GM21723 (cell line): ENCODE measurements around the gene CARS1.

Experiments used
- ATAC-seq: cut with Tn5 transposase; IDR thresholded peaks from one replicate; pipeline ENCODE4 v1.9.1; 2021; ENCODE audit warnings: mild to moderate bottlenecking, moderate library complexity; ENCODE audit not compliant: unreplicated experiment

Gene CARS1

DNA sequence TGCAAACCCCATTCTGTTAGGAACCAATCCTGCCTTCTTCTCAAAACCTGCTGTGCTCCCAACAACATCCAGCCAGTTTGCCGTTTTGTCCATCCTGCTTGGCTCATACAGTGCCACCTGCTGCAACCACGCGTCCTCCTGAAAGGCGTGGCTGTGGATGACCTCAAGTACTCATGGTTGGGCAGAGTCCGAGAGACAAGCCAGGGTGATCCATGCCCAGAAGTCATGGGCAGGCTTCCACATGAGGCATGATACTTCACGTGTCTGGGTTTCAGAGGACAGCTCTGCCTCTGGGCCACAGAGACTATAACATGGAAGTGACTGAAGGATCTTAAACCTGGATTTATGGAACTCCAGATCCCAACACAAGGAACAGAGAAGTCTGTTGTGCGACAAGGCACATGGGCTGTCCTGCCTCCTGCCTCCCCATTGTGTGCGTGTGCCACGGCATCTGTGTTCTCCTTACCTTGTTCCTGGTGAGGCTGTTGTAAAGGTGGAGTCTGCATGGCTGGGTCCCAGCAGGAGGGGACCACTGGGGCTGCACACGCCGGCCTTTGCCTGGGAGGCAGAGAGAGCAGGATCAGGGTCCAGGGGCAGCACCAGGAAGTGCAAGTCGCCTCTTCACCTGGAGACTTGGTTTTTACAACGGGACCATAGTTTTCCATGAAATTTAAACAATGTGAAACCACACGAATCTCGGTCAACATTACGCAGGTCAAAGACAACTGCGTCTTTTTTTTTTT lies 15.4 kb downstream of the CARS1 start:
- ATAC-seq = no peak

DNA sequence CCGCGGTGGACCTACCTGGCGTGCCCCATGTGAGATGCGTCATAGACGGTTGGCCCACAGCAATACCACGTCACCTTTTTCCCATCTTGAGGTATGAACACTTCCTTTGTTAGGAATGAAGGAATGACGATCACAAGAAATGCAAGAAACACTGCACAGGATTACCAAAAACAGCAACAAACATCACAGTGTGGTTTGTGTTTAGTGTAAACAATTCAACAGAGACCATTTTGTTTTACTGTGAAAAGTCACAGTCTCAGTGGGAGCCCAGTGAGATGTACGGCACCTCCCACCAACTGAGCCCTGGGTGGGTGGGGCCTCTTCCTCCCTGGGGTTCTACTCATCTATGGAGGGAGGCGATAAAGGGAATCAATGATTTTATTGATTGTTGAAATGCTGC lies 16.3 kb downstream of the CARS1 start:
- ATAC-seq = no peak

DNA sequence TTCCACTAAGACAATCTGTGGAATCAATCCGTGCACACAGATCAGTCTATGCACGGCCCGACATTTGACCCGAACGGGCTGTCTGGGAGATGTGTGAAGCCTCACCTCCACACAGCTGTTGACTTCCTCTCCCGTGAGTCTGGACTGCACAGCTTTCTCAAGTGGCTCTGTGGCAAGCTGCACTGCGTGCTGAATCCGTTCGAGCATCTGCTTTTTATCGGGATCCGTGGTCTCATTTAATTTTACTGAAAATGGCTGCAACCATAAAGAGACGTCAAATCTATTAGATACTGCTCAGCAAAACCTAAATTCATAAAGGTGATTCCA lies 19.3 kb downstream of the CARS1 start:
- no peak for ATAC-seq

DNA sequence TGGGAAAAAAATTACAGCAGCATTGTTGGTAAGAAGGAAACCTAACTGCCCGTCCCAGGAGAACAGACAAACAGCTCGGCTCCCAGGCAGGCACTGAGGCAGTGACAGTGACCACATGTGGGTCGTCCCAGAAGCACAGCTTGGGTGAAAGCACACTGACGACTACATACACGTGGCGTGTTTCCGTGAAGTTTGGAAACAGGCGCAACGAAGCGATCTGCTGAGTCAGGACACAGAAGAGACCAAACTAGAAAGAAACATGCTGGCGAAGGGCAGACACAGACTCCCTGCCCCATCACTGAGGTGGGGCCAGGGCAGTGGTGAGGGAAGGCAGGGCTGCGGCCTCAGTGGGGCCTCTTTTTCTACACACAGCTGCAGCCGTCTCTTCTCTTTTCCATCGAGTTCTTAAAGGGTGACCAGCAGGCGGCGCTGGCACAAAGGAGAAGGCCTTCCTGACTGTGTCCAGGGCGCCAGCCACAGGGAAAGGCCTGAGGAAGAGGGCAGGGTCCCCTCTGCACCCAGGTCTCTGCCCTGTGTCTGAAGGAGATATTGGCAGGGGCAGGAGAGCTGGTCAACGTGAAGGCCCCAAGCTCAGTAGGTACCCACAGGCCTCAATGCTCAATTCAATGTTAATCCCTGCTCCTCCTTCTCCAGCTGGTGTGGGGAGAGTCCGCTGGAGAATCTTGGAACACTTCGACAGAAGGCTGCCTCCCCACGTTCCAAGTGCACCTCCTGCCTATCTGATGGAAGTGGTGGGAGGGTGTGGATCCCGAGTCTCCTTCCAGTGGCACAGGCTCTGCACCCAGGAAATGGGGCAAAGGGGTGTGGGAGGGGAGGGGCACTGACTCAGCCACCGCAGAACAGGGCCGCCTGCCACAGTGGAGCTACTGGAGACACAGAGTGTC lies 19.9 kb downstream of the CARS1 start:
- ATAC-seq = no peak

DNA sequence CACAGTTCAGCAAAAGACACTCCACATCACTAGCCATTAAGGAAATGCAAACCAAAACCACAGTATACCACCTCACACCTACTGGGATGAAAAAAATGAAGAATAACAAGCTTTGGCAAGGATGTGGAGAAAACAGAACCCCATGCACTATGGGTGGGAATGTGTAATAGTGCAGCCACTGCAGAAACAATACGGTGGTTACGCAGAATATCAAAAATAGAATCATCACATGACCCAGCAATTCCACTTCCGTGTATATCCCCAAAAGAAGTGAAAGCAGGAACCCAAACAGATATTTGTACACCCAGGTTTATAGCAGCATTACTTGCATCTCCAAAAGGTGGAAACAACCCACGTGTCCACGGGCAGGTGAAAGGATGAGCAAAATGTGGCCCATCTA lies 20.8 kb downstream of the CARS1 start:
- no peak for ATAC-seq

DNA sequence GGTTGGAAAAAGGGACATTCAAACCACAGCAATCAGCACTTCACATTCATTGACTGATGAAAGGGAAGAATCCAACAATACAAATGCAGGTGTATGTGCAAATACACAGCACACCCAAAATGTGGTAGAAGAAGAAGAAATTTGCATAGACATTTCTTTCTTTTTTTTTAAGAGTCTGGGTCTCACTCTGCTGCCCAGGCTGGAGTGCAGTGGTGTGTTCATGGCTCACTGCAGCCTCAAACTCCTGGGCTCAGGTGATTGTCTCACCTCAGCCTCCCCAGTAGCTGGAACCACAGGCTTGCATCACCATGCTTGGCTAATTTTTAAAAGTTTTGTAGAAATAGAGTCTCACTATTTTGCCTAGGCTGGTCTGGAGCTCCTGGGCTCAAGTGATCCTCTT lies 21.9 kb downstream of the CARS1 start:
- no peak for ATAC-seq

DNA sequence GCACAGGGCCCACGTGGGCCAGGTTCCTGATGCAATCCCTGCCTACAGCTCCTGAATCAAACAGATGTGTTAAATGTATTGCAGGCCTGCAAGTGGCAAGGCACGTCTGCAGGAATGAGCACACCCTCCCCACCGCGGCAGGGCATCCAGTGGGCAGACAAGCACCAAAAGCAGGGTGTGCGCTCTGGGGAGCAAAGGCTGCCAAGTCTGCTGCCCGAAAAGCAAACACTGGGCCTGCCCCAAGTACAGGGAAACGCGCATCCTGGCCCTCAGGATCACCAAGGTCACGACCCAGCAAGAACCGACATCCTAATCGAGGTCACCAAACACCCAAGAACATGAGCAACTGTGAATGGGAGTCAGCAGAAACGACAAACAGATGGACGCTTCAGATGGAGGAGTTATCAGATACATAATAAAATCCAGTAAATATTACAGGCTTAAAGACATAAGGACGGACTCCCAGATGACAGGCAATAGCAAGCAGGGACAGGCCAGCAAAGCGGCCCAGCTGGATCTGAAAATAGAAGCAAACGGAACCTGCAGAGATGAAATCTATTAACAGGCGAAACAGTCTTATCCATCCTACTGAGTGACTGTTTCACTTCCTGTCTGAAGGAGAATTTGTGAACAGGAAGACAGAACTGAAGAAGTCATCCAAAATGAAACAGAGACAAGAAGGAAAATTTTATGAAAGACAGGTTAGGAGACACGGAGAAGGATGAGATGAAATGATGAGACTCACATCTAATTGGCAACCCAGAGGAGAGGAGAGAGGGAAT lies 26.7 kb downstream of the CARS1 start:
- no peak for ATAC-seq

DNA sequence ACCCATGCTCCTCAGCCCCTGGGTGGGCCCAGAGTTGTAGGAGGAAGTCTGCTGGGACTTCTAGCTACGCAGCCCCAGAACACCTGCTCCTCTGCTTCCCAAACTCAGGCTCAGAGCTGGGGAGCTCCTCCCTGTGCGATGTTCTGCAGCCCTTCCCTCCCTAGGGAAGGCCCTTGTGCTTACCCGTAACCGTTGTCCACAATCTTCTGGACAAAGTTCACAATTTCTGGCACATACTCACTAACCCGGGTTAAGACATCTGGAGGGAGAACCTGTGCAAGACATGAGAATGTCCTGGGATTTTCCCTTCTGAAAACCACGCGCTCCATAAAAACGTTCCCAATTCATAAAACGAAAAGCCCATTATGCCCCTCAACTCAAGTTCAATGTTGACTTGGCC lies 28.4 kb downstream of the CARS1 start:
- no peak for ATAC-seq

DNA sequence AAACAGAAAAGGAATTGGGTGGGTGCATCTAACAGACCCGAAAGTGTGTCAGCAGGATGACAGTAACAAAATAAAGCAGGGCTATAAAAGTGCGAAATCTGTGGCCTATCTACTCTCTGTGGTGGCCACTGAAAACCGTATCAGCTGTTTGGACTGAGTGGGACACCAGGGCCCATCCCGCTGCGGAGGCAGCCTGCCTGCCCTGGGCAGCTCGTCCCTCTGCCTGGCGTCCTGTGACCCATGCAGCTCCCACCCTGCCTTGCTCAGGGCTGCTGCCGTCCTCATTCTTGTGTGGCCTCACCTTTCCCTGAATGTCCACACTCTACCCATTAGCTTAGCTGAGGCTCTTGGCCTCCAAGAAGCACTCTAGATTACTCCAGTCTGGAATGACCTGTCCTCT lies 30.4 kb downstream of the CARS1 start:
- no peak for ATAC-seq

DNA sequence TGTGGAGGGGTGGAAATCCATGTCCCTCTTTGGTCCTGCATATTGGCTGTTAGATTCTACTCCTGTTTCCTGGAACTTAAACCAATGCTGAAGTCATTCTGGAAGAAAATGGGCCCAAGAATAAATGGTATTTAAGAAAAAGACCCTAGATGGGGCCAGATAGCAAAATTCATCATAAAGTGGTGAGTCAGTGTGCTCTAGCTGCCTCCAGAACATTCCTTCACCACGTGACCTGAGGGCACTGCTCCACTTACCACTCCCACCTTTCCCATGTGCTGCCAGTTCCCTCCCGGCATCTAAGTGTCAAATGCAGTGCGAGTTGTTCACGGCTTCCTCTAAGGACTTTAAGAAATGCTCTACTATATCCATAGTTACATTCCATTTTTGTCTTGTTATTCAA lies 34.2 kb downstream of the CARS1 start:
- no peak for ATAC-seq

DNA sequence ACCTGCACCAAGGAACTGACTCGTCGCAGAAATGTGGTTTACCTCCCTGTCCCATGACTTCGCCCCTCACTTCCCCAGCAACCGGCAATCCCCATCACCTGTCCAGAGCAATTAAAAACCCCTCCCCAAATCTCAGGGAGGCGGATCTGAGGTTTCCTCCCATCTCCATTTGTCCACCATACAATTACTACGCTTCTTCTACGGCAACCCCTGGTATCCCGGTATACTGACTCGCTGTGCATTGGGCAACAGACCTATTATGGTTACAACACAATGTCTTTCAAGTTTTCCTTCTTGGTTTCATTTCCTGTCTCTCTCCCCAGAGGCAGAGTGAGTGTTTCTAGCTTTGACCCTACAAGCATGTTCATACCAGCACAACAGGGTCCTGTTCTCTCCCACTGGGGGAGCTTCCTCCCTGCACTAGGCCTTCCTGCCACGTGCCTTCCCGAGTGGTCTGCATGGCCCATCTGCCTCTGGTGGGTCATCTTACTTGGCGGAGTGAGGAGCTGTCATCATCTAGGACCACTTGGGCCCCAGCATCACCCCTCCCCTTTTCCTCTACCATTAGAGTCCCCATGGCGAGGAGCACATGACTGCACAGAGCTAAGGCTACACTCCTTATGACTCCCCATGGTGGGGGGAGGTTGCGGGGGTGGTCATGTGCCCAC lies 34.8 kb downstream of the CARS1 start:
- peak; percentile 67 for ATAC-seq

DNA sequence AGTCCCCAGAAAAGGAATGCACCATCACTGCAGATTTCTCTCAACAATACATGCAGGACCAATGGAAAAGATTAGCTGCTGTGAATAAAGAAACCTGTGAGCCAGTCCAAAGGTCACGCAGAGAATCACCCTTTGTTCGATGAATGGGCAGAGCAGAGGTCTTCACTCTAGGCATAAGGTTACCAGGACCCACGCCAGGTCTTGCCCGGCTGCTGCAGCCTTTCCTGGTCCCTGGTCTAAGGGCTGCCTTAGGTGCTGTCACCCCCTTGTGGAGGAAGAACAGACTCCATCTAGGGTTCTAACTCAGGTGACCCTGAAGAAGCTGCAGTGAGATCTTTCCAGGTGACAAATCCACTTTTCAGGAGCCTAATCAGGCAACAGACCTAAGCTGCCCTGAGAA lies 36.1 kb downstream of the CARS1 start:
- no peak for ATAC-seq

DNA sequence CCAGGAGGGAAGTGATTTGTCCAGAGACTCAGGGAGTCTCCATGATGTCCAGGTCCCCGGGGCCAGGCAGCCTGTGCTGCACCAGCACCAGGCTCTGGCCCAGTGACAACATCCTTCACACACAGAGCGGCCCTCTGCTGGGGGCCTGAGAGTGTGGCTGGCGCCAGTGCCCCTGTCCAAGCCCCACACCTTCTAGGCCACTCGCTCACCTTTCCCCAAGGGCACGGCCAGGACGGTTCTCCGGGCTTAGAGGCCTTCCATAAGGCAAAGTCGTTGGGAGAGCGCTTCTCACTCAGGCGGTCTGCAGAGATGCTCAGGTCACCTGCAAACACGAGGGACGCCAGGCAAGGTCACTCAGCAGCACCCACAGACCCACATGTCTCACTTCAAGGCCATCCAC lies 37.2 kb downstream of the CARS1 start:
- no peak for ATAC-seq

DNA sequence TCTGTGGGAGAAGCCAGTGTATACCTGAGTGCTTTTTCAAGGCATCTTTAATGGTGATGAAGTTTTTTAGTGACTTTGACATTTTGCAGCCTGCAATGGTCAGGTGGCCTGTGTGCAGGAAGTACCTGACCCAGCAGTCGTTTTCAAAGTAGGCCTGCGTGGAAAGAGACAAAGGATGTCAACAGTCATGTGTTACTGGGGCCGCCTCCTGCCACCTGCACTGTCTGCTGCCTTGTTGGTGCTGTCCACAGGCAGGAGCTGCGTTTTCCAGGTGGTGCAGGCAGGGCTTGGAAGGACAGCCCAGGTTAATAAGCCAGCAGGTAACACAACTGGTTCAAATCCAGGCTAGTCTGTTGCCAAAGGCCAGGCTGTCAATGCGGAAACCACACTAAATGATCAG lies 38.6 kb downstream of the CARS1 start:
- no peak for ATAC-seq

DNA sequence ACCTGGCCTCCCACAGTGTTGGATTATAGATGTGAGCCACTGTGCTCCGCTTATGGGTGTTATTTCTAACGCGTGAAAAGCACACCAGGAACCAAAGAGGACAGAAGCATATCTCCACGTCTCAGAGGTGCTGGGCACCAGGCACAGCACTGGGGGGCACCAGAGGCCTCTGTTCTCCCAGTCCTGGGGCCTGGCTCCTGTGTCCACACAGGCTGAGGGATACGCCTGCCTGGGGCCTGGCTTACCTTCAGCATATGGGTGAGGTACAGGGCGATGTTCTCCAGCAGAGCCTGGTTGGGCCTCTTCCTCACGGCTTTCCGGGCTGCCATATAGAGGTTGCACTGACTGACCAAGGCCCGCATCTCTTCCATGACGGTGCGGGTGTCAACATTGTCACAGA lies 40.4 kb downstream of the CARS1 start:
- ATAC-seq = no peak

DNA sequence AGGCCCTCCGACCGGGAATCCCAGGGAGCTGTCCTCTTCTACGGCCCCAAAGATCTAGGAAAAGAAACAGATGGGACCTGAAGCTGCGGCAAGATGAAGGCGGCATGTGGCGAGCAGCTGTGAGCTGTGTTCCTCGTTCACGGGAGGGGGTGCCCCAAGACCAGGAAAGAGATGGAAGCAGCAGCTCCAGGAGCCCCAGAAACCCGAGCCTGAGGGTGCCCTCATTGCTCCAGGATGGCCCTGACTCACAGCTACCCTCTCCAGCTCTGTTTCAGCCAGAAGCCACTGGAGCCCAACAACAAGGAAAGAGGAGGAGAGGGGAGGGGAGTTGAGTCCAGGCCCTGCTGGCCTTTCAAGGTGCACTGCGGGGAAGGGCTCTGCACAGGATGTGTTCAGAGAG lies 41.4 kb downstream of the CARS1 start:
- no peak for ATAC-seq

DNA sequence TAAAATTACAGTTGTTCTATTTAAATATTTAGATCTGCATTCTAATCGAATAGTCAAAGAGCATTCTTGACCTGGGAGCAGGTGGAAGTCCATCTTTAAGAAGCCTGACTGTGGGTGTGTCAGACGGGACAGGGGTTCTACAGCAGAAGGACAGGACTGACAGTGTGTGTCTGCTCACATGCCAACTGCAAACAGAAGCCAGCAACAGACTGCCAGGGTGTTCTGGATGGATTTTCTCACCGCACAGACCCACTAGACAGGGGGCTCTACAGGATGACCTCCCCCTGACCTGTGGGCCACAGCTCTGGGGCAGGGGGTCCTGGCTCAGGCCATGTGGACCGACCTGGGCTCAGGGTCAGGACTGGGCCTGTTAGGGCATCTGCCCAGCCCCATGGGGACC lies 42.3 kb downstream of the CARS1 start:
- ATAC-seq = no peak

DNA sequence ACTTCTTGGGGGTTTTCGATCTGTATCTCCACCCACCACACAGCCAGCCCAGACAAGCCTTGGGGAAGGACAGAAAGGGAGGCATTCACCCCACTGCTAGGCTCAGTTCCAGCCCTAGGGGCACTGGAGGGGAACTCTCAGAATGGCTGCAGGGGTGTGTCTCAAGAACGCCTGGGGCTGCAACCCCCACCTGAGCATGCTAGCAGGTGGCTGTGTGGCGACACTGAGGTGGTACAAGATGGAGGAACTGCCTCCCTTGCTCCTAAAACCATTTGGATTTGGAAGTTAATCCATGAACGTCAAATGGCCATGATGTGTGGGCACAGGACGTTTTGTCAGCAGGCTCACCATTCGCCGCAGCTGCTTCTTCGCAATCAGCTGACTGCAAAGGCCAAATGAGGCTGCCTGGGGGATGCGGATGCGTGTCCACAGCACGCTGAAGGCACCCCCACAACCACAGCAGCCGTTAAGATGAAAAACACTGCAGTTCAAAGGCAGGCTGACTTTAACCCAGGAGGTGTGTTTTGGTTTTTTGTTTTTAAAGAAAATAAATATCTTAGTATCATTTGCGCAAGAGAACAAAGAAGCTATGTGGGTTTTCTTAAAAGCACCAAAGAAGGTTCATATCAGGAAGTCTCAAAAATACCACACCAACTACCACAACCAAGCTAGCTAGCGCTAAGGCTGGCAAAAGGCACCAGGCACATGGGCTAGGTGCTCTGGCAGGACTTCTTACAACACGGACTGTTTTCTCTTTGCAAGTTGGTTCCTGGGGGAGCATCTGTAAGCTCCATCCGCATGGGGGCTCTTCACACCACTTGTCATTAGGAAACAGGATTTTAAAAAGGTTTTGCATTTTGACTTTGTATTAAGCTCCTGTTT lies 42.9 kb downstream of the CARS1 start:
- ATAC-seq = no peak

DNA sequence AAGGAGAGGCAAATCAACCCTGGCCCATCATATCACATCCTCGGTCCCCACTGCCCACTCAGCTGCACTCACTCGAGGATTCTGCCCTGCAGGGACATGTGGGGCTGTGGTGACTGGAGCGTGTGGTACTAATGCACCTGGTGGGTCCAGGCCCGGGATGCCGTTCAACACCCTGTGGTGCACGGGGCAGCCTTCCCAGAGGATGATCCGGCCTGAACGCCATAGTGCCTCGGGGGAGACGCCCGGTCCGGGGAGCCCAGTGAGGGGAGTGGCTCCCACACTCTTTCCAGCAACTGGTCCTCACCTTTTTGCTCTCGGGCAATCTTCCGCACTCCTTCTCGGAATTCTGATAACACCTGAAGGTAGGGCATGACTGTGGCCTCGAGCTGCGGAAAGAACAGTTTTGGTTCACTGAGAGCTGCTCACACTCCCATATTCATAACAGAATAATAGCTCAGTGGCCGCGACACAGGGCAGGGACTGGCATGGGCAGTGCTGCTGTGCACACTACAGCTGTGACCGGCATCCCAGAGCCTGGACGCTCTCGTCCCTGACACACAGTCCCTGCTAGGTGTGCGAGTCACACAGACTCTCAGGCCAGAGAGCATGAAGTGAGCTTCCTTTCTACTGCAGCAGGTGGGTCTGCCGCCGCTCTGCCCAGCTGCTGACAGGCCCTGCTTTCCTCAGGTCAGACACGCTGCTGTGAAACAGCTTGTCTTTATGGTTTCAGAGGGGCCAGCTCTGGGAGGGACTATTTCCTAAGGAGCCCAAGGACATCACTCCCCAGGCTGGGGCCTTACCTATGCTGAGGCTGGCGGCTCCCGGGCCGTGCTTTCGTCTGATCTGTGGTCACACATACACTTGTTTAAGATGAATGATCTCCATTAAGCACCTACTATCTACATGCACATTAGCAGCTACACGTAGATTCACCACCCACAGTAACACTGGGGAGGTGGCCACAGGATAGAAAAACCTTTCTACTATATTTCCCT lies 45.0 kb downstream of the CARS1 start:
- no peak for ATAC-seq
